BJ (cell line): ENCODE measurements around the gene SAMD14. TPM values are rescaled to one million over a fixed set of nuclear protein-coding genes. Genes with fewer than 3 reads are reported as not detected.

Source experiments
- CTCF ChIA-PET: fragments of 350-600 bp; formaldehyde crosslinking; extraction: SDS; loops from one replicate; lab custom pipeline; 2021; ENCODE audit warnings: antibody characterized with exemption, inconsistent platforms; lab: Yijun Ruan, JAX
- POLR2A ChIA-PET: fragments of 300-600 bp; sonication (Branson Sonifier 250); formaldehyde crosslinking; extraction: SDS; loops from one replicate; lab custom pipeline; 2021; ENCODE audit warnings: antibody characterized with exemption; lab: Charles Lee
- DNase-seq: peaks from one replicate; pipeline ENCODE4 v3.0.0-alpha.2; 2011; ENCODE audit warnings: low read depth
- H3K27me3 ChIP-seq: 2 replicates; pipeline ENCODE4 v1.6.0; 2011; ENCODE audit warnings: low read length; ENCODE audit not compliant: control insufficient read depth, insufficient read depth
- H3K36me3 ChIP-seq: 2 replicates; pipeline ENCODE4 v1.5.1; 2011; ENCODE audit warnings: low read length; ENCODE audit not compliant: control insufficient read depth, insufficient read depth
- H3K4me3 ChIP-seq: 2 replicates; pipeline ENCODE4 v1.5.1; 2011; ENCODE audit warnings: low read depth, mild to moderate bottlenecking, control low read depth, low read length
- CTCF ChIP-seq: IDR thresholded peaks from 2 replicates; pipeline ENCODE4 v1.5.1; 2011; ENCODE audit warnings: low read depth, mild to moderate bottlenecking, control low read depth, inconsistent platforms, low read length, moderate library complexity; ENCODE audit not compliant: insufficient read depth
- polyA plus RNA-seq: library from polyadenylated mRNA; depleted of rRNA; stranded (reverse); fragments of >200 nt; gene quantifications from 2 replicates; pipeline ENCODE4 v1.2.3, GENCODE V29; 2011; rRNA removed

The SAMD14 gene
- polyA plus RNA-seq, 1 experiment = 5.3 TPM

DNA sequence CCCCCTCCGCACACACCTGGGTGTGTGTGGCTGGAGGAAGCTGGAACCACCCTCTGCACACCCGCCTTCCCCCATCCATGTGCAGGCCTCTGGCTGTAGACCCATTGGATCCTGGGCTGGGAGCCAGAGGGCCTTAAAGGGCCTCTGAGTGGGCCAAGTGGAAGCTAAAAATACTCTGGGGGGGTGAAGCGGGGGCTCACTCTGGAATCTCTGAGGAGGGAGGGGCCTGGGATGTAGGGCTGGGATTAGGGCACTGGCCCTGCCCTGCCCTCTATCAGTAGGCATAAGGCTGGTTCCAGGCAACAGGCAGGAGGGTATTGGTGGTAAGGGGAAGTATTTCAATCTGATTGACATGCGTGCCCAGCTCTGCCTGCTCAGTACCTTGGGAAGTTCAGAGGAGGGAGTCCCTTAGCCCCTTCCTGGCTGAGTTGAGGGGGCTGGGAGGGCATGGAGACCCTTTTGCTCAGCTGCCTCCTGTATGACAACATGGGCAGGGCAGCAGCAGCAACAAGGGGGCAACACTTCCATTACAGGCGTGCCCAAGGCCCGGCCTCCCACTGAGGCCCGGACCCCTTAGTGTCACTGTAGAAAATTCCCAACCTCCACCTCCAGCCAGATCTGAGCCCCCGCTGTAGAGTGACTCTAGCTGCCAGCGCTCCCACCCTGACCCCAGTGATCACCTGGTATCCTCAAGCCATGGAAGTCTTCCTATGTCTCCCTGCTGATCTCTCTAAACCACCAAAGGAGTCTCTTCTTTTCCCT lies 68.8 kb downstream of the SAMD14 start:
- no peak for TF ChIP-seq CTCF
- Histone ChIP-seq H3K4me3 (no peak overlapping the region), H3K27me3 (no peaks in the 10 kb centered on the region), H3K36me3 (peaks cover 4% of the 10 kb centered on the region; the same call in 1 of the 2 replicates)
- POLR2A ChIA-PET = interaction anchor here (0.5 to 0.6 kb wide), 2 partner anchors 157 to 268 kb away, joined by 4 to 5 read pairs; no protein-coding TSS in a partner anchor
- DNase-seq = no peak
- CTCF ChIA-PET = interaction anchor here (0.6 to 7.2 kb wide), 11 partner anchors 9 to 362 kb away, joined by 3 to 46 read pairs (median 4); no protein-coding TSS in a partner anchor

Other genes starting within 250 kb of the SAMD14 start
- 0.18 and 0.29 TPM in 2 replicates for gene DLX4, start 161.0 kb downstream of the SAMD14 start, polyA plus RNA-seq
- gene DLX3, start 134.9 kb downstream of the SAMD14 start, polyA plus RNA-seq = 0.06 TPM in 1 of 2 replicates, not detected in the other
- 71.9 and 184 TPM in 2 replicates for gene ITGA3, start 74.0 kb downstream of the SAMD14 start, polyA plus RNA-seq
- 79.3 and 155 TPM in 2 replicates for gene PDK2, start 34.8 kb downstream of the SAMD14 start, polyA plus RNA-seq
- gene PPP1R9B, start 20.5 kb upstream of the SAMD14 start, polyA plus RNA-seq = 17.2 and 19.3 TPM in 2 replicates
- gene SGCA, start 35.8 kb upstream of the SAMD14 start, polyA plus RNA-seq = 0.09 and 0.40 TPM in 2 replicates
- 1,679 and 2,161 TPM in 2 replicates for gene COL1A1, start 71.5 kb upstream of the SAMD14 start, polyA plus RNA-seq
- 0.58 and 0.67 TPM in 2 replicates for gene TMEM92, start 144.3 kb upstream of the SAMD14 start, polyA plus RNA-seq
- 15.4 and 25.0 TPM in 2 replicates for gene XYLT2, start 216.0 kb upstream of the SAMD14 start, polyA plus RNA-seq
- gene MRPL27, start 243.0 kb upstream of the SAMD14 start, polyA plus RNA-seq = 115 and 142 TPM in 2 replicates
- 5.3 and 5.9 TPM in 2 replicates for gene EME1, start 243.1 kb upstream of the SAMD14 start, polyA plus RNA-seq